PC-3 (cell line): ENCODE results near the gene TRIM45. TPM values are rescaled to one million over a fixed set of nuclear protein-coding genes. Genes with fewer than 3 reads are reported as not detected.

Experiments
- ATAC-seq: fragments of 200-7000 bp; cut with Tn5 transposase; 2 replicates; pipeline ENCODE4 v1.9.1; 2020; ENCODE audit warnings: mild to moderate bottlenecking, moderate library complexity
- BruUV-seq: library from RNA; stranded (reverse); fragments of 400-500 nt; replicated peaks from 2 replicates; lab custom pipeline; 2021; lab: Mats Ljungman, UMichigan
- CTCF ChIA-PET: fragments of 300-600 bp; sonication (Branson Sonifier 250); formaldehyde crosslinking; loops from one replicate; lab custom pipeline; 2022; ENCODE audit warnings: antibody characterized with exemption; lab: Charles Lee
- POLR2A ChIA-PET: fragments of 300-600 bp; sonication (Branson Sonifier 250); formaldehyde crosslinking; loops from one replicate; lab custom pipeline; 2022; ENCODE audit warnings: antibody characterized with exemption; ENCODE audit not compliant: unreplicated experiment; lab: Charles Lee
- DNase-seq: peaks from one replicate; pipeline ENCODE4 v3.0.0-alpha.2; 2015
- H2AFZ ChIP-seq: fragments of 300-600 bp; sonication (generic); 2 replicates; pipeline ENCODE4 v1.6.0; 2016; ENCODE audit warnings: antibody characterized with exemption, low read length
- H3F3A ChIP-seq: fragments of 300-600 bp; sonication (generic); one replicate; pipeline ENCODE4 v1.6.0; 2017; ENCODE audit warnings: antibody characterized with exemption, low read length, control low read depth, mild to moderate bottlenecking; ENCODE audit not compliant: unreplicated experiment
- H3K27ac ChIP-seq: fragments of 300-600 bp; sonication (generic); 2 replicates; pipeline ENCODE4 v1.5.1; 2016; ENCODE audit warnings: mild to moderate bottlenecking, low read length
- H3K27me3 ChIP-seq: fragments of 300-600 bp; sonication (generic); 2 replicates; pipeline ENCODE4 v1.6.1; 2016; ENCODE audit warnings: low read length, mixed read lengths
- H3K36me3 ChIP-seq: fragments of 300-600 bp; sonication (generic); 2 replicates; pipeline ENCODE4 v1.6.1; 2016; ENCODE audit warnings: low read depth, mixed run types, low read length, mixed read lengths
- H3K4me1 ChIP-seq: fragments of 300-600 bp; sonication (generic); 2 replicates; pipeline ENCODE4 v1.5.1; 2016; ENCODE audit warnings: low read length; ENCODE audit not compliant: insufficient read depth
- H3K4me2 ChIP-seq: fragments of 300-600 bp; sonication (generic); 2 replicates; pipeline ENCODE4 v1.6.0; 2016; ENCODE audit warnings: low read length
- H3K4me3 ChIP-seq: fragments of 300-600 bp; sonication (generic); 2 replicates; pipeline ENCODE4 v1.5.1; 2016; ENCODE audit warnings: mild to moderate bottlenecking, low read length, mixed read lengths
- H3K79me2 ChIP-seq: fragments of 300-600 bp; sonication (generic); 2 replicates; pipeline ENCODE4 v1.6.1; 2017; ENCODE audit warnings: low read length, mixed read lengths
- H3K9ac ChIP-seq: fragments of 300-600 bp; sonication (generic); 2 replicates; pipeline ENCODE4 v1.6.0; 2016; ENCODE audit warnings: mild to moderate bottlenecking, low read length
- H3K9me2 ChIP-seq: fragments of 300-600 bp; sonication (generic); replicated peaks from 2 replicates; pipeline ENCODE4 v1.6.1; 2016; ENCODE audit warnings: mixed run types, low read length, mixed read lengths
- H3K9me3 ChIP-seq: fragments of 300-600 bp; sonication (generic); 2 replicates; pipeline ENCODE4 v1.6.1; 2016; ENCODE audit warnings: low read length, mixed read lengths
- H4K20me1 ChIP-seq: fragments of 300-600 bp; sonication (generic); 2 replicates; pipeline ENCODE4 v1.6.1; 2016; ENCODE audit warnings: low read length, mixed read lengths
- EZH2 ChIP-seq: fragments of 300-600 bp; sonication (generic); IDR thresholded peaks from one replicate; pipeline ENCODE4 v1.6.1; 2017; ENCODE audit warnings: antibody characterized with exemption, mild to moderate bottlenecking, low read length; ENCODE audit not compliant: unreplicated experiment
- EZH2phosphoT487 ChIP-seq: fragments of 300-600 bp; sonication (generic); IDR thresholded peaks from 2 replicates; pipeline ENCODE4 v1.6.1; 2018; ENCODE audit warnings: mild to moderate bottlenecking, antibody characterized with exemption, low read length, borderline replicate concordance
- intact Hi-C: fragments of 100-400 bp; cut with micrococcal nuclease; formaldehyde crosslinking; loops from 2 replicates; pipeline ENCODE4 v1.9.0; 2023
- total RNA-seq: library from RNA; depleted of rRNA; stranded (reverse); fragments of >200 nt; gene quantifications from 2 replicates; pipeline ENCODE4 v1.2.3, GENCODE V29; 2014
- TF ChIP-seq, protein P1 (sequence below): fragments of 300-600 bp; sonication (generic); conservative IDR thresholded peaks from 2 replicates; pipeline ENCODE4 v1.5.1; 2017; ENCODE audit warnings: antibody characterized with exemption, low read depth, mild to moderate bottlenecking, low read length

TRIM45 gene
- total RNA-seq, 1 experiment from 2014 or later = 4.3 TPM

DNA sequence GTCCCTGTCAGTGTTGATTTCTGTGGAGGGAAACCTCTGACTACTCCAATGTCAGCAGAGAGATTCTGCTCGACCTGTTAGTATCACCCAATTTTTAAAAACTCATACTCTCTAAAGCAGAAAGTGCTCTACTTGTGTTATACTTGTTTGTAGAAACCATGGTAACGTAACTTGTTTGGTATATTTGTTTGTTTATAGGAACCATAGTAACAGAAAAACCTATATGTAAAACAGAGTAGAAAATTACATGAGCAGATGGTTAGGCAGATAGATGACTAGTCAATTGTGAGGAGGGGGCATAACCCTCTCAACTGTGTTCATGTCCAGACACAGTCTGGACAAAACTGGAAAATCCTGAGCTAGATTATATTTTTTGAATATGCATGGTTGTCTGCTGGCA, 6.7 kb downstream of the TRIM45 start:
- POLR2A ChIA-PET = interaction anchor here (0.6 kb wide), 1 partner anchor 170 kb away, joined by 6 read pairs; no protein-coding TSS in a partner anchor
- intact Hi-C loops = no loop called here
- Histone ChIP-seq H3K9ac (no peak overlapping the region), H3K4me3 (no peak overlapping the region), H3K36me3 (no peaks in the 10 kb centered on the region; the same call in 1 of the 2 replicates), H4K20me1 (0 out of 2 replicates have a peak, but pooled peaks cover 4% of the 10 kb centered on the region), H3K27me3 (no peaks in the 10 kb centered on the region), H2AFZ (no peak overlapping the region), H3K9me3 (no peaks in the 10 kb centered on the region), H3K79me2 (no peaks in the 10 kb centered on the region), H3K27ac (no peak overlapping the region), H3K4me1 (peaks cover 16% of the 10 kb centered on the region), H3K9me2 (no peaks in the 10 kb centered on the region), H3F3A (no peaks in the 10 kb centered on the region), H3K4me2 (no peak overlapping the region)
- CTCF ChIA-PET = no interaction called here
- no TSS peak for BruUV-seq
- TF ChIP-seq, protein P1, sequence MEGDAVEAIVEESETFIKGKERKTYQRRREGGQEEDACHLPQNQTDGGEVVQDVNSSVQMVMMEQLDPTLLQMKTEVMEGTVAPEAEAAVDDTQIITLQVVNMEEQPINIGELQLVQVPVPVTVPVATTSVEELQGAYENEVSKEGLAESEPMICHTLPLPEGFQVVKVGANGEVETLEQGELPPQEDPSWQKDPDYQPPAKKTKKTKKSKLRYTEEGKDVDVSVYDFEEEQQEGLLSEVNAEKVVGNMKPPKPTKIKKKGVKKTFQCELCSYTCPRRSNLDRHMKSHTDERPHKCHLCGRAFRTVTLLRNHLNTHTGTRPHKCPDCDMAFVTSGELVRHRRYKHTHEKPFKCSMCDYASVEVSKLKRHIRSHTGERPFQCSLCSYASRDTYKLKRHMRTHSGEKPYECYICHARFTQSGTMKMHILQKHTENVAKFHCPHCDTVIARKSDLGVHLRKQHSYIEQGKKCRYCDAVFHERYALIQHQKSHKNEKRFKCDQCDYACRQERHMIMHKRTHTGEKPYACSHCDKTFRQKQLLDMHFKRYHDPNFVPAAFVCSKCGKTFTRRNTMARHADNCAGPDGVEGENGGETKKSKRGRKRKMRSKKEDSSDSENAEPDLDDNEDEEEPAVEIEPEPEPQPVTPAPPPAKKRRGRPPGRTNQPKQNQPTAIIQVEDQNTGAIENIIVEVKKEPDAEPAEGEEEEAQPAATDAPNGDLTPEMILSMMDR = no peak
- TF ChIP-seq EZH2 = no peak
- TF ChIP-seq EZH2phosphoT487 = no peak
- ATAC-seq = no peak
- DNase-seq = no peak

DNA sequence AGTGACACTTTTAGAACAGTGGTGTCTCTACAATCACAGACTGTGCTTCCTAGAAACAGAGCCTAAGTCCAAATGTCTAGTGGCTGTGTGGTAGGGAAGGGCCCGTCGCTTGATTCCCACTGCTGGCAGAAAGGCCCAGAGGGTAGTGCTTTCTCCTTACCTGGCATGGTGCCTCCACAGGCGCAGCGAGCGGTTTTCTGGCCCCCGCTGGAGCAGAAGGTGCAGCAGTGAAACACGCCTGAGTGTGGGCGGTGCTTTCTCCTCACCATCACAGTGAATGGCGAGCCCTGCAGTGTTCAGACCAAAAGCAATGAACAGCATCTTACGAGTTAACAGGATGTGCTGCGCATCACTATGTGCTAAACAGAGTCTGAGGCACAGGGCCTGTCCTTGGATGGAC, 8.3 kb downstream of the TRIM45 start:
- H3F3A ChIP-seq = no peaks in the 10 kb centered on the region
- H4K20me1 ChIP-seq = 0 out of 2 replicates have a peak, but pooled peaks cover 4% of the 10 kb centered on the region
- peaks cover 4% of the 10 kb centered on the region; the same call in 1 of the 2 replicates for H3K36me3 ChIP-seq
- TF ChIP-seq EZH2phosphoT487 (no peak), EZH2 (no peak)
- TF ChIP-seq, protein P1 = no peak
- H3K9me3 ChIP-seq = no peaks in the 10 kb centered on the region
- no peaks in the 10 kb centered on the region for H3K27me3 ChIP-seq
- H2AFZ ChIP-seq = no peak overlapping the region
- POLR2A ChIA-PET = no interaction called here
- no peak overlapping the region for H3K9ac ChIP-seq
- CTCF ChIA-PET = no interaction called here
- no peak overlapping the region for H3K4me2 ChIP-seq
- DNase-seq (no peak), ATAC-seq (no peak)
- H3K4me3 ChIP-seq = no peak overlapping the region
- H3K79me2 ChIP-seq = no peaks in the 10 kb centered on the region
- no peaks in the 10 kb centered on the region for H3K9me2 ChIP-seq
- H3K4me1 ChIP-seq = peaks cover 21% of the 10 kb centered on the region
- no TSS peak for BruUV-seq
- H3K27ac ChIP-seq = no peak overlapping the region
- intact Hi-C loops = no loop called here

DNA sequence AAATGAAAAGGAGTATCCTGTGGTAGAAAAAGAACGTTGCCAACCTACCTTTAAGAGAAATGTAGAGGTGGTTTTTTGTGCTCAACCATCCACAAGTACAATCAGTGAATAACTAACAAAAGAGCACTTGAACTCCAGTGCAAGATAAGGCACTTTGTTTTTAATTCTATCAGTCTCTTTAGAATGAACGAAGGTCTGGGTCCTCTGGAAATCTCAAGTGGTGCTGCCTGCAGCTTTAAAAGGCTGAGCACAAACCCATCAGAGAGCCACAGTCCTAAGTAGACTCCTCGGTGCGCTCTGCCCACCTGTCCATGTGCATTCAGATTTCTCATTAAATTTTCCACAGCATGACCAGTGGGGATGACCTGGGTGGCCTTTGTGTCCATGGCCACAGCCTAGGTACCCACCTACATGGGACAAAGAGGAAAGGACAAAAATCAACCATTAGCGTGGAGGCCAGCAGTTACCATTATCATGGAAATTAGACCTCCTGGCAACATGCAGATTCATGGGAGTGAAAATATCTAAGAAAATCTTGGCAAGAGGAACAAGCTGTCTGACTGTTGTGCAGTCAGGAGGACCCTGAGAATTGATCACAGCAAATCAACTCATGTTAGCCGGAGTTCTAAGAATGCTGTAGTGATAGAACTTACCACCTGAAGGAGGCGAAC, 9.4 kb downstream of the TRIM45 start:
- Histone ChIP-seq H3K4me2 (no peak overlapping the region), H2AFZ (no peak overlapping the region), H3K79me2 (no peaks in the 10 kb centered on the region), H3F3A (no peaks in the 10 kb centered on the region), H3K27ac (no peak overlapping the region), H3K27me3 (no peaks in the 10 kb centered on the region), H3K9me2 (no peaks in the 10 kb centered on the region), H3K9ac (no peak overlapping the region), H3K4me1 (peaks cover 21% of the 10 kb centered on the region), H3K9me3 (no peaks in the 10 kb centered on the region), H3K4me3 (no peak overlapping the region), H3K36me3 (peaks cover 8% of the 10 kb centered on the region; the same call in 1 of the 2 replicates), H4K20me1 (0 out of 2 replicates have a peak, but pooled peaks cover 4% of the 10 kb centered on the region)
- no TSS peak for BruUV-seq
- ATAC-seq (no peak), DNase-seq (no peak)
- ChIA-PET CTCF (no interaction called here), POLR2A (no interaction called here)
- TF ChIP-seq EZH2phosphoT487 (no peak), EZH2 (no peak)
- TF ChIP-seq, protein P1 = no peak
- intact Hi-C loops = no loop called here
